Neural cell (in vitro differentiated cells): ENCODE data around the gene SHISAL1. TPM values are rescaled to one million over a fixed set of nuclear protein-coding genes. Genes with fewer than 3 reads are reported as not detected.

Experiments used
- H2AFZ ChIP-seq: fragments of 200-600, 300-800 bp; sonication (generic), shearing (Covaris generic); 2 replicates; pipeline ENCODE4 v1.6.0; 2014; ENCODE audit warnings: low read depth, mild to moderate bottlenecking, antibody characterized with exemption, low read length, moderate library complexity
- H3F3A ChIP-seq: fragments of 200-600 bp; shearing (Covaris generic); 2 replicates; pipeline ENCODE4 v1.6.1; 2016; ENCODE audit warnings: mild to moderate bottlenecking, moderate library complexity, mixed read lengths, antibody characterized with exemption, low read length; ENCODE audit not compliant: insufficient read depth, poor library complexity, severe bottlenecking
- H3K27ac ChIP-seq: fragments of 200-600, 300-800 bp; sonication (generic), shearing (Covaris generic); 2 replicates; pipeline ENCODE4 v1.5.1; 2014; ENCODE audit warnings: mild to moderate bottlenecking, low read length, moderate library complexity
- H3K27me3 ChIP-seq: fragments of 300-800, 200-600 bp; sonication (generic), shearing (Covaris generic); 2 replicates; pipeline ENCODE4 v1.6.0; 2014; ENCODE audit warnings: mild to moderate bottlenecking, low read depth, low read length, moderate library complexity; ENCODE audit not compliant: insufficient read depth
- H3K36me3 ChIP-seq: fragments of 300-800, 200-600 bp; sonication (generic), shearing (Covaris generic); 2 replicates; pipeline ENCODE4 v1.5.1; 2014; ENCODE audit warnings: mild to moderate bottlenecking, antibody characterized with exemption, low read length, moderate library complexity; ENCODE audit not compliant: insufficient read depth
- H3K4me2 ChIP-seq: fragments of 300-800, 200-600 bp; sonication (generic), shearing (Covaris generic); 2 replicates; pipeline ENCODE4 v1.6.0; 2014; ENCODE audit warnings: mild to moderate bottlenecking, low read length
- H3K4me3 ChIP-seq: fragments of 300-800, 200-600 bp; sonication (generic), shearing (Covaris generic); 2 replicates; pipeline ENCODE4 v1.5.1; 2014; ENCODE audit warnings: mild to moderate bottlenecking, low read length, moderate library complexity
- H3K79me2 ChIP-seq: fragments of 200-600 bp; shearing (Covaris generic); replicated peaks from 2 replicates; pipeline ENCODE4 v1.6.0; 2014; ENCODE audit warnings: mild to moderate bottlenecking, low read length, moderate library complexity; ENCODE audit not compliant: insufficient read depth
- H3K9ac ChIP-seq: fragments of 300-800, 200-600 bp; sonication (generic), shearing (Covaris generic); 2 replicates; pipeline ENCODE4 v1.6.1; 2016; ENCODE audit warnings: mild to moderate bottlenecking, low read length, mixed read lengths
- H3K9me2 ChIP-seq: fragments of 200-600 bp; shearing (Covaris generic); 2 replicates; pipeline ENCODE4 v1.6.1; 2016; ENCODE audit warnings: mild to moderate bottlenecking, low read length, mixed read lengths; ENCODE audit not compliant: insufficient read depth
- H3K9me3 ChIP-seq: fragments of 200-600, 300-800 bp; sonication (generic), shearing (Covaris generic); 2 replicates; pipeline ENCODE4 v1.6.1; 2016; ENCODE audit warnings: mild to moderate bottlenecking, mixed run types, low read length, moderate library complexity, mixed read lengths
- H4K20me1 ChIP-seq: fragments of 200-600 bp; shearing (Covaris generic); 2 replicates; pipeline ENCODE4 v1.6.1; 2016; ENCODE audit warnings: mild to moderate bottlenecking, mixed run types; ENCODE audit not compliant: insufficient read depth
- CTCF ChIP-seq: fragments of 450-650 bp; IDR thresholded peaks from 2 replicates; pipeline ENCODE4 v1.5.1; 2014; ENCODE audit warnings: antibody characterized with exemption, mild to moderate bottlenecking, moderate library complexity; ENCODE audit not compliant: poor library complexity, severe bottlenecking
- EP300 ChIP-seq: fragments of 450-650 bp; conservative IDR thresholded peaks from 2 replicates; pipeline ENCODE4 v1.6.1; 2014; ENCODE audit warnings: antibody characterized with exemption, mild to moderate bottlenecking, moderate library complexity; ENCODE audit not compliant: poor library complexity, severe bottlenecking
- EZH2 ChIP-seq: fragments of 200-600, 300-800 bp; shearing (Covaris generic), sonication (generic); IDR thresholded peaks from 2 replicates; pipeline ENCODE4 v1.6.1; 2014; ENCODE audit warnings: antibody characterized with exemption, low read length, borderline replicate concordance, mild to moderate bottlenecking; ENCODE audit not compliant: insufficient read depth, poor library complexity, severe bottlenecking
- MXI1 ChIP-seq: fragments of 450-650 bp; conservative IDR thresholded peaks from 2 replicates; pipeline ENCODE4 v1.6.1; 2014; ENCODE audit warnings: antibody characterized with exemption, mild to moderate bottlenecking; ENCODE audit not compliant: poor library complexity, severe bottlenecking
- POLR2AphosphoS5 ChIP-seq: IDR thresholded peaks from 2 replicates; pipeline ENCODE4 v1.6.1; 2012
- RAD21 ChIP-seq: fragments of 450-650 bp; conservative IDR thresholded peaks from 2 replicates; pipeline ENCODE4 v1.6.1; 2014; ENCODE audit warnings: antibody characterized with exemption, mild to moderate bottlenecking, moderate library complexity
- SMC3 ChIP-seq: fragments of 450-650 bp; conservative IDR thresholded peaks from 2 replicates; pipeline ENCODE4 v1.6.1; 2014; ENCODE audit warnings: antibody characterized with exemption, mild to moderate bottlenecking, moderate library complexity; ENCODE audit not compliant: poor library complexity
- TAF1 ChIP-seq: IDR thresholded peaks from 2 replicates; pipeline ENCODE4 v1.6.1; 2012; ENCODE audit warnings: low read depth
- polyA plus RNA-seq: library from polyadenylated mRNA; depleted of rRNA; stranded (reverse); fragments of >200 nt; gene quantifications from 2 replicates; pipeline ENCODE4 v1.2.3, GENCODE V29; 2014
- TF ChIP-seq, protein P1 (sequence below): IDR thresholded peaks from 2 replicates; pipeline ENCODE4 v1.6.1; 2012; ENCODE audit warnings: borderline replicate concordance

Gene SHISAL1
- polyA plus RNA-seq, 1 donor from 2014 or later: 15.4 TPM

- no peak overlapping the region for H3K4me3 ChIP-seq
- H3K9me3 ChIP-seq: no peaks in the 10 kb centered on the region
- H2AFZ ChIP-seq: no peak overlapping the region
- no peak overlapping the region for H3K4me2 ChIP-seq
- no peak overlapping the region for H3K27ac ChIP-seq
- no peak overlapping the region for H3K9ac ChIP-seq
- H3F3A ChIP-seq: no peaks in the 10 kb centered on the region
- H4K20me1 ChIP-seq: no peaks in the 10 kb centered on the region
- H3K27me3 ChIP-seq: no peaks in the 10 kb centered on the region
- H3K36me3 ChIP-seq: no peaks in the 10 kb centered on the region
- no peak for TF ChIP-seq SMC3
- TF ChIP-seq POLR2AphosphoS5: no peak
- no peak for TF ChIP-seq CTCF
- no peaks in the 10 kb centered on the region for H3K79me2 ChIP-seq
- H3K9me2 ChIP-seq: no peaks in the 10 kb centered on the region
Measured at GRCh38 chr22:44357966-44358465, 45.3 kb upstream of the SHISAL1 start.

DNA sequence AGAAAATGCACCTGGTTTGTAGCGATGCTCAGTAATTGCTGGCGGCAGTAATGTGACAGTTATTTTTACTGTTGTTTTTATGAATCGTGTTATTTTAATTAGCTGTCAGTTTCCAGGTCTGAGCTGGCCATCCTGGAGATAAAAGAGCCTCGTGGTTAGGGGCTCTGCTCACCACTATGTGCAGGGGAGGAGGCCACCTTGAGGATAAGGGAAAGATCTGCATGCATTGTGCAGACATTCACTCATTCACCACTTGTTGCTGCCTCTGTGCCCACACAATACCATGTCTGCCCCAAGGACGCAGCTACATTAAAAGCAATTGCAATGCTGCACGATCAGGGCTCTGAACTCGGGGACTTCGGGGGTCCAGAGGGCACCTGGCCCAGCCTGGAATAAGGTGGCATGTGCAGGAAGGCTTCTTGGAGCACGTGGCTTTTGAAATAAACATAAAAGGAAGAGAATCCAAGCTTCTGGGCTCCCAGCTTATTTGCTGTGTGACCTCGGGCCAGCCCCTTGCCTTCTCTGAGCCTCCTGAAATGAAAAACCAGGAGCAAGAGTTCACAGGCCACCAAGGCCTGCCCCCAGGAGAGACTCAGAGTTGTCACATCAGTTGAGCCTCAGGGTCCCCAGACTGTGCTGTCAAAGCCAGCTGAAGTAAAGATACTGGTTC is 44.7 kb upstream of the SHISAL1 start:
- H3K9ac ChIP-seq: no peak overlapping the region
- H3K9me2 ChIP-seq: no peaks in the 10 kb centered on the region
- H2AFZ ChIP-seq: no peak overlapping the region
- no peak overlapping the region for H3K27ac ChIP-seq
- no peaks in the 10 kb centered on the region for H3F3A ChIP-seq
- no peaks in the 10 kb centered on the region for H3K79me2 ChIP-seq
- no peak overlapping the region for H3K4me3 ChIP-seq
- no peak overlapping the region for H3K4me2 ChIP-seq
- no peaks in the 10 kb centered on the region for H4K20me1 ChIP-seq
- no peaks in the 10 kb centered on the region for H3K36me3 ChIP-seq
- TF ChIP-seq TAF1 (no peak), MXI1 (no peak), EZH2 (no peak), EP300 (no peak), SMC3 (peak; percentile 49), CTCF (peak; percentile 46), RAD21 (peak; percentile 51), POLR2AphosphoS5 (no peak)
- TF ChIP-seq, protein P1, sequence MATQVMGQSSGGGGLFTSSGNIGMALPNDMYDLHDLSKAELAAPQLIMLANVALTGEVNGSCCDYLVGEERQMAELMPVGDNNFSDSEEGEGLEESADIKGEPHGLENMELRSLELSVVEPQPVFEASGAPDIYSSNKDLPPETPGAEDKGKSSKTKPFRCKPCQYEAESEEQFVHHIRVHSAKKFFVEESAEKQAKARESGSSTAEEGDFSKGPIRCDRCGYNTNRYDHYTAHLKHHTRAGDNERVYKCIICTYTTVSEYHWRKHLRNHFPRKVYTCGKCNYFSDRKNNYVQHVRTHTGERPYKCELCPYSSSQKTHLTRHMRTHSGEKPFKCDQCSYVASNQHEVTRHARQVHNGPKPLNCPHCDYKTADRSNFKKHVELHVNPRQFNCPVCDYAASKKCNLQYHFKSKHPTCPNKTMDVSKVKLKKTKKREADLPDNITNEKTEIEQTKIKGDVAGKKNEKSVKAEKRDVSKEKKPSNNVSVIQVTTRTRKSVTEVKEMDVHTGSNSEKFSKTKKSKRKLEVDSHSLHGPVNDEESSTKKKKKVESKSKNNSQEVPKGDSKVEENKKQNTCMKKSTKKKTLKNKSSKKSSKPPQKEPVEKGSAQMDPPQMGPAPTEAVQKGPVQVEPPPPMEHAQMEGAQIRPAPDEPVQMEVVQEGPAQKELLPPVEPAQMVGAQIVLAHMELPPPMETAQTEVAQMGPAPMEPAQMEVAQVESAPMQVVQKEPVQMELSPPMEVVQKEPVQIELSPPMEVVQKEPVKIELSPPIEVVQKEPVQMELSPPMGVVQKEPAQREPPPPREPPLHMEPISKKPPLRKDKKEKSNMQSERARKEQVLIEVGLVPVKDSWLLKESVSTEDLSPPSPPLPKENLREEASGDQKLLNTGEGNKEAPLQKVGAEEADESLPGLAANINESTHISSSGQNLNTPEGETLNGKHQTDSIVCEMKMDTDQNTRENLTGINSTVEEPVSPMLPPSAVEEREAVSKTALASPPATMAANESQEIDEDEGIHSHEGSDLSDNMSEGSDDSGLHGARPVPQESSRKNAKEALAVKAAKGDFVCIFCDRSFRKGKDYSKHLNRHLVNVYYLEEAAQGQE: no peak
- H3K27me3 ChIP-seq: no peaks in the 10 kb centered on the region
- H3K9me3 ChIP-seq: no peaks in the 10 kb centered on the region
